Endodermal cell (in vitro differentiated cells): ENCODE measurements around the gene ZG16B. TPM values are rescaled to one million over a fixed set of nuclear protein-coding genes. Genes with fewer than 3 reads are reported as not detected.

Source experiments
- DNase-seq: peaks from one replicate; pipeline ENCODE4 v3.0.0-alpha.2; 2017
- H3K27ac ChIP-seq: 2 replicates; pipeline ENCODE4 v1.5.1; 2013; ENCODE audit warnings: mild to moderate bottlenecking, low read depth, low read length, moderate library complexity
- H3K27me3 ChIP-seq: 2 replicates; pipeline ENCODE4 v1.6.1; 2013; ENCODE audit warnings: mild to moderate bottlenecking, low read length, moderate library complexity; ENCODE audit not compliant: insufficient read depth, control insufficient read depth, poor library complexity, severe bottlenecking
- H3K36me3 ChIP-seq: 2 replicates; pipeline ENCODE4 v1.7.0; 2013; ENCODE audit warnings: mild to moderate bottlenecking, low read length, moderate library complexity; ENCODE audit not compliant: control insufficient read depth, insufficient read depth
- H3K4me1 ChIP-seq: one replicate; pipeline ENCODE4 v1.7.0; 2013; ENCODE audit warnings: low read length; ENCODE audit not compliant: control insufficient read depth, insufficient read depth
- H3K4me3 ChIP-seq: 2 replicates; pipeline ENCODE4 v1.5.1; 2013; ENCODE audit warnings: mild to moderate bottlenecking, low read length, moderate library complexity
- H3K9ac ChIP-seq: 2 replicates; pipeline ENCODE4 v1.6.1; 2013; ENCODE audit warnings: mild to moderate bottlenecking, low read length, moderate library complexity; ENCODE audit not compliant: poor library complexity, severe bottlenecking; ENCODE audit errors: extremely low read depth
- H3K9me3 ChIP-seq: 2 replicates; pipeline ENCODE4 v1.6.1; 2013; ENCODE audit warnings: mild to moderate bottlenecking, low read length, moderate library complexity; ENCODE audit not compliant: control insufficient read depth
- H3K27ac Mint-ChIP-seq: 2 replicates; pipeline ENCODE4 v1.8.0; 2020; ENCODE audit warnings: mixed read lengths
- H3K27me3 Mint-ChIP-seq: 2 replicates; pipeline ENCODE4 v1.8.0; 2021; ENCODE audit warnings: mild to moderate bottlenecking, mixed read lengths; ENCODE audit not compliant: insufficient read depth
- H3K36me3 Mint-ChIP-seq: 2 replicates; pipeline ENCODE4 v1.8.0; 2020; ENCODE audit warnings: low read depth, mixed read lengths
- H3K4me1 Mint-ChIP-seq: 2 replicates; pipeline ENCODE4 v1.8.0; 2020; ENCODE audit warnings: mixed read lengths
- H3K4me3 Mint-ChIP-seq: 2 replicates; pipeline ENCODE4 v1.8.0; 2020; ENCODE audit warnings: mild to moderate bottlenecking, moderate library complexity, mixed read lengths
- H3K9me3 Mint-ChIP-seq: 2 replicates; pipeline ENCODE4 v1.8.0; 2020; ENCODE audit warnings: mild to moderate bottlenecking, mixed read lengths
- WGBS, 2 experiments: methylation state at CpG; one replicate each; pipeline versions ENCODE4 v1.1.5 to v1.1.7; 2013; ENCODE audit warnings: missing lambda C conversion rate in 2 of 2, mixed read lengths in 1 of 2; ENCODE audit not compliant: insufficient coverage in 1 of 2, insufficient read length in 1 of 2; 5-methylcytosine and 5-hydroxymethylcytosine counted together
- total RNA-seq, 2 donors: library from RNA; stranded (reverse); fragmentation: NEBNext Ultra II Directional in 1 of 2; extraction: Animal tissue kit (Norgen Biotek cat#: 25700) in 1 of 2; gene quantifications; 2 replicates in 1 of 2; 3 replicates in 1 of 2; pipeline ENCODE4 v1.2.1, GENCODE V29; 2021
- TF ChIP-seq, protein P1 (sequence below): fragments of 200-600 bp; sonication (generic); conservative IDR thresholded peaks from 2 replicates; pipeline ENCODE4 v1.5.0; 2021; ENCODE audit warnings: antibody characterized with exemption, mild to moderate bottlenecking

ZG16B gene
- total RNA-seq, 2 donors from 2014 or later = not detected

GRCh38 chr16:2856061-2856670, 26.1 kb downstream of the ZG16B start:
- peaks cover 2% of the 10 kb centered on the region for H3K4me1 Mint-ChIP-seq
- H3K27ac Mint-ChIP-seq = no peak overlapping the region
- TF ChIP-seq, protein P1, sequence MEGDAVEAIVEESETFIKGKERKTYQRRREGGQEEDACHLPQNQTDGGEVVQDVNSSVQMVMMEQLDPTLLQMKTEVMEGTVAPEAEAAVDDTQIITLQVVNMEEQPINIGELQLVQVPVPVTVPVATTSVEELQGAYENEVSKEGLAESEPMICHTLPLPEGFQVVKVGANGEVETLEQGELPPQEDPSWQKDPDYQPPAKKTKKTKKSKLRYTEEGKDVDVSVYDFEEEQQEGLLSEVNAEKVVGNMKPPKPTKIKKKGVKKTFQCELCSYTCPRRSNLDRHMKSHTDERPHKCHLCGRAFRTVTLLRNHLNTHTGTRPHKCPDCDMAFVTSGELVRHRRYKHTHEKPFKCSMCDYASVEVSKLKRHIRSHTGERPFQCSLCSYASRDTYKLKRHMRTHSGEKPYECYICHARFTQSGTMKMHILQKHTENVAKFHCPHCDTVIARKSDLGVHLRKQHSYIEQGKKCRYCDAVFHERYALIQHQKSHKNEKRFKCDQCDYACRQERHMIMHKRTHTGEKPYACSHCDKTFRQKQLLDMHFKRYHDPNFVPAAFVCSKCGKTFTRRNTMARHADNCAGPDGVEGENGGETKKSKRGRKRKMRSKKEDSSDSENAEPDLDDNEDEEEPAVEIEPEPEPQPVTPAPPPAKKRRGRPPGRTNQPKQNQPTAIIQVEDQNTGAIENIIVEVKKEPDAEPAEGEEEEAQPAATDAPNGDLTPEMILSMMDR = no peak
- Histone ChIP-seq H3K36me3 (no peaks in the 10 kb centered on the region), H3K4me3 (no peak overlapping the region), H3K27me3 (peaks cover 26% of the 10 kb centered on the region), H3K9me3 (peaks cover 18% of the 10 kb centered on the region), H3K4me1 (no peaks in the 10 kb centered on the region), H3K27ac (no peak overlapping the region), H3K9ac (no peak overlapping the region)
- H3K36me3 Mint-ChIP-seq = peaks cover 3% of the 10 kb centered on the region
- peak; percentile 87 for DNase-seq
- peaks cover 29% of the 10 kb centered on the region for H3K27me3 Mint-ChIP-seq
- WGBS, 2 experiments = 88 to 92% methylated on average over 12 to 14 of the region's 14 CpGs
- peaks cover 16% of the 10 kb centered on the region for H3K9me3 Mint-ChIP-seq
- no peak overlapping the region for H3K4me3 Mint-ChIP-seq

GRCh38 chr16:2856686-2857450, 26.8 kb downstream of the ZG16B start:
- peaks cover 2% of the 10 kb centered on the region for H3K4me1 Mint-ChIP-seq
- H3K4me1 ChIP-seq = no peaks in the 10 kb centered on the region
- H3K27me3 Mint-ChIP-seq = peaks cover 33% of the 10 kb centered on the region
- 92% methylated on average over 4 to 23 of the region's 24 CpGs for WGBS, 2 experiments
- no peak overlapping the region for H3K4me3 ChIP-seq
- TF ChIP-seq, protein P1 = no peak
- no peak overlapping the region for H3K4me3 Mint-ChIP-seq
- H3K9ac ChIP-seq = no peak overlapping the region
- H3K9me3 Mint-ChIP-seq = peaks cover 20% of the 10 kb centered on the region
- H3K9me3 ChIP-seq = peaks cover 18% of the 10 kb centered on the region
- H3K36me3 ChIP-seq = no peaks in the 10 kb centered on the region
- H3K27me3 ChIP-seq = peaks cover 26% of the 10 kb centered on the region
- H3K27ac ChIP-seq = no peak overlapping the region
- H3K36me3 Mint-ChIP-seq = peaks cover 3% of the 10 kb centered on the region
- no peak for DNase-seq
- H3K27ac Mint-ChIP-seq = no peak overlapping the region

DNA sequence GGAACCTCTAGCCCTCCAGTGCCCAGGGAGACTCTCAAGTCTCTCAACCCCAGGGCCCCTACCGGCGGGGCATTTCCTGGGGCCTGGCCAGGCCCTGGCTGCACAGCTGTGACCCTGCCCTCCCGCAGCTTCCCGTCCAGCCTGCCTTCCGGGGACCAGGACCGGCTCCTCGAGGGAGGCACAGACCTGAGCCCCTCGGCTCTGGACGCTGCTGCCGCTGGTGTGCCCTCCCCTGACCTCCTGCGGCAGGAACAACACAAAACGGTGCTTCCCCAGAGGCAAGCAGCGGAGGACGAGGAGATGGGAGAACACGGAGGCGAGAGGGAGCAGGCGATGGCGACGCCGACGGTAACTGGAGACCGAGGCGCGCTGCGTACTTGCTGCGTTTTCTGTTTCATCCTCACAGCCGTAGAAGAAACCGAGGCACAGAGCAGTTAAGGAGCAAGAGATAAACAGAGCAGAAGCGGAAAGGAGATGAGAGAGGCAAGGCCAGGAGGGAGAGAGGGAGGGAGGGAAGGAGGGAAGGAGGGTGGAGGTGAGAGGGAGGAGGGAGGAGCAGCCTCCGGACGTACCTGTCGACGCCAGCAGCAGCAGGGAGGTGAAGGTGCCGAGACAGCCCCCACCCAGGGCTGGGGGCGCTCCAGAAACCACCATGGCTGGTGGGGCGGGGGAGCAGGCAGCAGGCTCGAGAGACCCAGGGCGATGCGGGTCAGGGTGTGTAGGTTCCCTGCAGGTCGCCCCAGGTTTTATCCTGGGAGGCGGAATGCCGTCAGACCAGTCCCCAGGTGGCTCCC, 27.5 kb downstream of the ZG16B start, which contains the start of gene PRSS22:
TSS of gene PRSS22 (minus strand) at position 720 of the 794 bp plus-strand sequence. CDS start at position 654, 66 bp downstream.
- H3K27ac ChIP-seq = no peak within 1 kb of the TSS
- H3K9ac ChIP-seq = no peak within 1 kb of the TSS
- H3K27me3 ChIP-seq = peaks cover 26% of the 10 kb centered on the region
- H3K4me3 ChIP-seq = no peak within 1 kb of the TSS
- Mint-ChIP-seq H3K9me3 (peaks cover 20% of the 10 kb centered on the region), H3K27ac (no peak within 1 kb of the TSS), H3K36me3 (peaks cover 3% of the 10 kb centered on the region), H3K4me1 (peaks cover 2% of the 10 kb centered on the region), H3K27me3 (peaks cover 33% of the 10 kb centered on the region), H3K4me3 (peak within 1 kb of the TSS; percentile 48)
- no peaks in the 10 kb centered on the region for H3K36me3 ChIP-seq
- 14 to 24% methylated on average over 25 to 42 of the region's 42 CpGs for WGBS, 2 experiments
- DNase-seq = peak; percentile 85
- H3K4me1 ChIP-seq = no peaks in the 10 kb centered on the region
- H3K9me3 ChIP-seq = peaks cover 18% of the 10 kb centered on the region
- TF ChIP-seq, protein P1 = no peak
